ENCODE measurements around the gene ADCY9. TPM values are rescaled to one million over a fixed set of nuclear protein-coding genes. Genes with fewer than 3 reads are reported as not detected.
A peak's percentile ranks its signal among the peaks of the same experiment; 100 is the strongest.
"Not testable (repeated sequence)": the region's sequence is repeated elsewhere in the genome, so short reads cannot be mapped to it uniquely, and the experiment has no call there.

The ADCY9 gene
- total RNA-seq, 1 donor from 2014 or later, result 19.4 TPM

DNA sequence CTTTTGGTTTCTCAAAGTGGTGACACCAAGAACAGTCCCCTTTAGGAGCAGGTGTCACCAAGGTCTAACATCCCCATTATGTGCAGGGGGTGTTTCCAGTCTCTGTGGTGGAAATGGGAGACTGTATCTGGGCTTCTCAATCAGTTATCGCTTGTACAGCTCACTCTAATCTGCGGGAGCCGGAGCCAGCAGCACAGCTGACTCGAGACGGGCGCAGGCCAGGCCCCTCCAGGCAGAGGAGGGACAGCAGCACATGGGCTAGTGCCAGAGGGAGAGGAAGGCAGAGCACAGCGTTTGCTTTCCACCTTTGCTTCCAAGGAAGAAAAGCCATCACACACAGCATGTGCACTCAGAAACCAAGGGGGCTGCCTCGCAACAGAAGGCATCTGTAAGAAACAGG is 144.5 kb downstream of the ADCY9 start:
- no peak for DNase-seq

DNA sequence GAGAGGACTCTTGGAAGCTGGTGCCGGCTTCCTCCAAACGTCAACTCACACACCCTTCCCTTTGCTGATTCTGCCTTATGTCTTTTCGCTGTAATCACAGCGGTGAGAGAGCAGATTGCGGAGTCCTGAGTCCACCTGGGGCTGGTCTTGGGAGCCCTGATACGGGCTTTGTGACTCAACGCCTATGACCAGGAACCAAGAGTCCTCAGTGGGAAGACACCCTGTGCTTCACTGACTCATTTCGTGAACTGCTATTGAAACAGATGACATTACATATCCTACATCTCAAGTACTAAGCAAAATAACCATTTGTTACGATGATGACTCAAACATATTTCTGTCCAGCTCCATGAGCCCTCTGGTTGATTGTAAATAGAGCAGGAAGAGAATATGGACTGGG is 145.0 kb downstream of the ADCY9 start:
- DNase-seq, result peak; percentile 14

GRCh38 chr16:3968551-3968950 is 147.7 kb downstream of the ADCY9 start:
- DNase-seq, result no peak

- DNase-seq, result no peak
These were observed 149.6 kb downstream of the ADCY9 start for GRCh38 chr16:3966681-3967080.

- no peak for DNase-seq
These were observed 150.3 kb downstream of the ADCY9 start for GRCh38 chr16:3965781-3966582.

DNA sequence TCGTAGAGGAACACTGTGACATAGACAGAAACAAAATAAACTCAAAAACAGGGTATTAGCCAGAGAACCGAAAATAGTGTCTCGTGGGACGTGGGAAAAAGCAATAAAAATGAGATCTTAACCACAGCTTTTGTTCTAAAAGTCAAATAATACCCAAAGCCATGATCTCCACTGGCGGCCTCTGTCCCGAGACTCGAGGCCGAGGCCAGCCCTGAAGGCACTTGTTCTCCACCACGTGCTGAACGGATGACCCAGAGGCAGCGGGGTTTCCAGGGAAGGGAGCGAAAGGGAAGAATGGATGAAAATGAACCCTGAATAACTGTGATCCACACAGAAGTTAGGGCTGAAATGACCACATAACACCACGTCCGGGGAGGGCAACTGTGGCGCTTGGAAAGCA is 150.9 kb downstream of the ADCY9 start:
- no peak for DNase-seq

DNA sequence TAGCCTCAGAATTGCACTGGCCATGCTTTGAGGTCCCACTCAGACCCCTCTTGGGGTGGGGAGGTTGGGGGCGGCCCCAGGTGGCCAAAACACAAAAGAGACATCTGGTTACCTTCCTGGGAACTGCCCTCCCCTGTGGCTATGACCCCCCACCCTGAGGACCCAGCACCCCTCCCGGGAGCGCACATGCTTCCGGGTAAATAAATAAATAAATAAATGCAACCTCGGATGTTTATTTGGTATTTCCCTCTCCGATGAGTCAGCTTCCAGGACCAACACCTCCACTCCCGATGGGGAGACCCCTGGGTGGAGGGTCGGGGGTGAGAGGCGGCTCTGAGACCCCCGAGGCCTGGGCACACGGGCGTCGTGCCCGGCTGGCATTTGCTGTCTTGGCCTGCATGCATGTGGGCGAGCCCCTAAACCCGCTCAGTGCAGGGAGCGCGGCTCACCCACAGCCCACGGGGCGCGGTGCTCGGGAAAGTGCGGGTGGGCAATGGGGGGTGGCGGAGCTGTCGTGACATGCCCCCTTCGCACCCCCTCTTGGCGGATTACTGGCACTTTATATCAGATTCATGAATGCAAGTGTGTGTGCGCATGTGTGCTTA is 151.5 kb downstream of the ADCY9 start:
- no peak for DNase-seq

- DNase-seq, result no peak
These were observed 152.2 kb downstream of the ADCY9 start for GRCh38 chr16:3963886-3964685.

GRCh38 chr16:3963203-3963602 is 153.0 kb downstream of the ADCY9 start:
- DNase-seq, result peak; percentile 28

DNA sequence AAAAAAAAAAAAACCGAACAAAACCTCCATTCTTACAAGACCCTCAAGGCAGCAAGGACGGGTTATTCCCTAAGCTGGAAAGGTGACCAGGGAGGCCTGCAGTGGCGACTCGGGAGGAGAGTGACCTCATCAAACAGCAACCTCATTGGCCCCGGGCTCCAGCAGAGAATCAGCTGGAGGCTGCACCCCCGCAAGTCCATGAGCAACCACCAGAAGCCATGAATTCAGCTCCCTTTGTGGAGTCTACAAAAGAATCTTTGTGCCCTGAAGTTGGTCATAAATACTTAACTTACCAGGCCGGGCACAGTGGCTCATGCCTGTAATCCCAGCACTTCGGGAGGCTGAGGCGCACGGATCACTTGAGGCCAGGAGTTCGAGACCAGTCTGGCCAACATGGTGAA is 154.8 kb downstream of the ADCY9 start:
- DNase-seq, result no peak

GRCh38 chr16:3959926-3960590 is 156.2 kb downstream of the ADCY9 start:
- not testable (repeated sequence) for DNase-seq

DNA sequence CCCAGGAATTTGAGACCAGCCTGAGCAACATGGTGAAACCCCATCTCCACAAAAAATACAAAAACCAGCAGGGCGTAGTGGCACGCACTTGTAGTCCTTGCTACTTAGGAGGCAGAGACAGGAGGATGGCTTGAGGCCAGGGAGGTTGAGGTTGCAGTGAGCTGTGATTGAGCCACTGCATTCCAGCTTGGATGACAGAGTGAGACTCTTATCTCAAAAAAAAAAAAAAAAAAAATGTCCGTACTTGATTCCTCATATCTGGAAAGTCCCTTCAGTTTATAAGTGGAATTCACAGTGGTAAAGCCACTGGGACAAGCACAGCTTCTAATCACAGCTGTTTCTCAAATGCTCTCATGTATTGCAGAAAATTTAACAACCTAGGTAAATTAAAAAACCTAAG is 157.1 kb downstream of the ADCY9 start:
- no peak for DNase-seq

DNA sequence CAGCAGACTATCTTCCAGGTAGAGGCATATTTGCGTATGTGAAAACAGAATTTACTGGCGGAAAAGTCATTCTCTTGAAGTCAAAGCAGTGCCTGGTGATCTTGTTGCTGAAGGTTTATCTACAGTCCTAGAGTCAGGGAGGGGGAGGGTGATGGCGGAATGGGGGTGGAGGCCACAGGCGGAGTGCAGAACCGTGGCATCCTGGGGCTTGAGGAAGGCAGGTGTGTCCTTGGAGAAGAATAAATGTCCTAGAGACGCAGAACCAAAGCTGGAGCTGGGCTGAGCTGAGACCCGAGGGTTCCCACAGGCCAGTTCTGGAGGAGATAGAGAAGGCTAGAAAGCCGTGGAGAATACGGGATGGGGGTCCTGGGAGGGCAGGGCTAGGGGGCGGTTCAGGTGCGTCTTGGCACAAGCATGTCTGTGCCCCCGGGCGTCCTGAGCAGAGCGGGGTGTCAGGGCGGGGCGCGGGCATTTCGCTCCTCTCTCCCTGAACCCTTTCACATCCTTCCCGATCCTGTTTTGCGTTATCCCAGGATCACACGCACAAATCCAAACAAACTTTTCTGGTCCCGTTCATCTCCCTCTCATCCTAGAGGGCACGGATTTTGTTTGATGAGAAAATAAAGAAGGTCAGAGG is 158.8 kb downstream of the ADCY9 start:
- DNase-seq, result no peak

- no peak for DNase-seq
These were observed 161.8 kb downstream of the ADCY9 start for GRCh38 chr16:3954411-3954921.

- no peak for DNase-seq
These were observed 162.4 kb downstream of the ADCY9 start for GRCh38 chr16:3953728-3954410.

GRCh38 chr16:3952737-3953131 is 163.5 kb downstream of the ADCY9 start:
- no peak for DNase-seq

DNA sequence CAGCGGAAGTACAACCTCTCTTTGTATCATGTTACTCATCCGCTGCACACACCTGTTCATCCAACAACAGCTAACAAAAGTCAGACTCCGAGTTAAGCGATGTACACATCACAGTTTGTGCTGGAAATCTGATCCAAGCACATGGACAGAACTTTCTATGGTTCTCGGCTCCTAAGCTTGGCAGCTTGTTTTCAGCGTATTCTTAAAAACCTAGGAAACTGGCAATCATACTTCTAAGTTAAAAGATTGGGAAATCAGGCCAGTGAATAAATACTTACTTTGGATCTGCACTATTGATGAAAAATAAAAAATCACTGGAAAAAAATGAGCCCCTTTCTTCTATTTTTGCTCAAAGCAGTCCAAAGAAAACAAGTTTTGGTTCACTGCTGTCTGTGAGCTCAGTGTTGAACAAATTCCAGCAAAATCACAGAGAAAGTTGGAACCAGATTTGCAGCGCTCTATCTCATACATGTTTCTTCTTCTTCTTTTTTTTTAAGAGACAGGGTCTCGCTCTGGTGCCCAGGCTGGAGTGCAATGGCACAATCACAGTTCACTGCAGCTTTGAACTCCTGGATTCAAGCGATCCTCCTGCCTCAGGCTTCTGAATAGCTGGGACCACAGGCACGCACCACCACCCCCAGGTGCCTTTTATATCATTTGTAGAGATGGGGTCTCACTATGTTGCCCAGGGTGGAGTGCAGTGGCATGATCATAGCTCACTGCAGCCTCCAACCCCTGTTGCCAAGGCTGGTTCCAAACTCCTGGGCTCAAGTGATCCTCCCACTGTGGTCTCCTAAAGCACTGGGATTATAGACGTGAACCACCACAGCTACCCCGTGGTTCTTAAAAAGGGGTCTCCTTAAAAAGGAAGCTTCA is 164.1 kb downstream of the ADCY9 start:
- DNase-seq, result no peak

DNA sequence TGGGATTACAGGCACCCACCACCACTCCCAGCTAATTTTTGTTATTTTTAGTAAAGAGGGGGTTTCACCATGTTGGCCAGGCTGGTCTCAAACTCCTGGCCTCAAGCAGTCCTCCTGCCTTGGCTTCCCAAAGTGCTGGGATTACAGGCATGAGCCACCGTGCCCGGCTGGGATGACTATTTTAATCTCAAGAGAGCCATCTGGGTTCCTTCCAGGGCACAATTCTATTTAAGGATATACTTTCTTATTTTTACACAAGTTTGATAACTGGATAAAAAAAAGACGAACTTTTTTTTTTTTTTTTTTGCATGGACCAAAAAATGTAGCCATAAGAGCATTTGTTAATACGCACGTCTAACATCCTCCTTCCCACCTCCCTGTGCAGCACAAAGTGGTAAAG is 164.9 kb downstream of the ADCY9 start:
- not testable (repeated sequence) for DNase-seq

- DNase-seq, result peak; percentile 85
These were observed 165.7 kb downstream of the ADCY9 start for GRCh38 chr16:3950343-3951193.

- no peak for DNase-seq
These were observed 166.3 kb downstream of the ADCY9 start for GRCh38 chr16:3949946-3950342.
